OCI-LY3 (cell line): ENCODE results near the gene BAIAP3.

Experiments
- EZH2phosphoT487 ChIP-seq: fragments of 200-600 bp; shearing (Covaris generic); IDR thresholded peaks from 2 replicates; pipeline ENCODE4 v1.6.1; 2018; ENCODE audit warnings: antibody characterized with exemption, mixed run types, low read depth
- TF ChIP-seq, protein P1 (sequence below): fragments of 200-600, 300-600 bp; sonication (generic); IDR thresholded peaks from 2 replicates; pipeline ENCODE4 v1.5.1; 2014; ENCODE audit warnings: antibody characterized with exemption, low read length, low read depth

DNA sequence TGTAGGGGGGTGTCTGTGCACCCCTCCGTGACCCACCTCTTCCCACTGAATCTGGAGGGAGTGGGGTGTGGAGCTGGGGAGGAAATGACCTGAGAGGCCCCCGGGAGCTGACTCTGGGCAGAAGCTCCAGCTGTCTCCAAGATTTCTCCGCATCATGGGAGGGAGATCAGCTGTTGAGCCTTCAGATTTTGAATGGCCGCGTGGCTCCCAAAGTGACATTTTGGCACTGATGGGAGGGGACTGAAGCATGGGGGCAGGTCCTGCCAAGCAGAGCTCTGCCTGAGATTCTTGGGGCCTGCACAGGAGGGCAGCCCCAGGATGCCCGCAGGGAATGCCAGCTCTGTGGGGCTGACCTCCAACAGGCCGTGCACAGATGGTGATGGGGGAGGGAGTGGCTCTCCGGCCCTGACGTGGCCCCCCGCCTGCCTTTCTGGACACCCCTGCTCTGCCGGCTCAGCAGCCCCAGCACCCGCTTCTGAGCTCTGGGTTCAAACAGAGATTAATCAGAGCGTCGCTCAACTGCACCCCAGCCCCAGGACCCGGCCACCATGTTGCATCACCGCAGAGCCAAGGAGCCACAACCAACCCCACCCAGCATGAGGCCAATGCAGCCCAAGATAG, 49.3 kb upstream of the BAIAP3 start:
- TF ChIP-seq, protein P1, sequence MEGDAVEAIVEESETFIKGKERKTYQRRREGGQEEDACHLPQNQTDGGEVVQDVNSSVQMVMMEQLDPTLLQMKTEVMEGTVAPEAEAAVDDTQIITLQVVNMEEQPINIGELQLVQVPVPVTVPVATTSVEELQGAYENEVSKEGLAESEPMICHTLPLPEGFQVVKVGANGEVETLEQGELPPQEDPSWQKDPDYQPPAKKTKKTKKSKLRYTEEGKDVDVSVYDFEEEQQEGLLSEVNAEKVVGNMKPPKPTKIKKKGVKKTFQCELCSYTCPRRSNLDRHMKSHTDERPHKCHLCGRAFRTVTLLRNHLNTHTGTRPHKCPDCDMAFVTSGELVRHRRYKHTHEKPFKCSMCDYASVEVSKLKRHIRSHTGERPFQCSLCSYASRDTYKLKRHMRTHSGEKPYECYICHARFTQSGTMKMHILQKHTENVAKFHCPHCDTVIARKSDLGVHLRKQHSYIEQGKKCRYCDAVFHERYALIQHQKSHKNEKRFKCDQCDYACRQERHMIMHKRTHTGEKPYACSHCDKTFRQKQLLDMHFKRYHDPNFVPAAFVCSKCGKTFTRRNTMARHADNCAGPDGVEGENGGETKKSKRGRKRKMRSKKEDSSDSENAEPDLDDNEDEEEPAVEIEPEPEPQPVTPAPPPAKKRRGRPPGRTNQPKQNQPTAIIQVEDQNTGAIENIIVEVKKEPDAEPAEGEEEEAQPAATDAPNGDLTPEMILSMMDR = no peak
- no peak for TF ChIP-seq EZH2phosphoT487
